Stimulated activated CD4-positive, alpha-beta T cell treated with anti-CD3 and anti-CD28 coated beads, TNF-alpha, amount 100 ng/mL, for 48 hours (primary cell): ENCODE results near the gene PRAMEF11.
"Not testable (repeated sequence)": the region's sequence is repeated elsewhere in the genome, so short reads cannot be mapped to it uniquely, and the experiment has no call there.

Source experiments
- DNase-seq, 3 donors: peaks; one replicate each; pipeline ENCODE4 v3.0.0-alpha.2; 2020; ENCODE audit warnings: low read depth in 3 of 3

Gene PRAMEF11

DNA sequence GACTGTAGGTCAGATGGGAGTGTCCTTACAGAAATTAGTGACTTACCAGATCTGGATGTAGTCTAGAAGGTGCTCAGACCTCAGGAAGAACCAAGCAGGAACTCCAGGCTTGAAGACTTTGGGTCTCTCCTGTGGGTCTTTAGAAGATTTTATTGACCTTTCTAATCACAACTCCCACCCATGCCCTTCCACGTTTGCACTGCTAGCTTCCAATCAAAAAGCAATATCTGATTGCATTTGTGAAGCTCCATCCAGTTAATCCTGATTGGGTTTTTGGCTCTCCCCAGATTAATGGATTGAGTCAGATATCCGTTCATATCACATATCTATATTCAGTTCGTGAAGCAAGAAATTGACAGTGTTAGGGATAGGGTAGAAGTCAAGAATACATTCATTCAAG lies at the start of gene PRAMEF11:
Gene PRAMEF11, minus strand, starts transcription at position 101 of the 400 bp plus-strand sequence. CDS start 2,621 bp downstream, outside the sequence.
- DNase-seq, result not testable (repeated sequence)

DNA sequence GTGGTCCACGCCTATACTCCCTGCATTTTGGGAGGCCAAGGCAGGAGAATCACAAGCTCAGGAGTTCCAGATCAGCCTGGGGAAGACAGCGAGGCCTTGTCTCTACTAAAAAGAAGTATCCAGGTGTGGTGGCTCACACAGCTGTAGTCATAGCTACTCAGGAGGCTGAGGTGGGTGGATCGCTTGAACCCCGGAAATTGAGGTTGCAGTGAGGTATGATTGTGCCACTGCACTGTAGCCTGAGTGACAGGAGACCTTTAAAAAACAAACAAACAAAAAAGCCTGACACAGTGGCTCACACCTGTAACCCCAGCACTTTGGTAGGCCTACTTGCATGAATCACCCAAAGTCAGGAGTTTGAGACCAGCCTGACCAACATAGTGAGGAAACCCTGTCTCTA lies 47.2 kb upstream of the PRAMEF11 start:
- not testable (repeated sequence) for DNase-seq

DNA sequence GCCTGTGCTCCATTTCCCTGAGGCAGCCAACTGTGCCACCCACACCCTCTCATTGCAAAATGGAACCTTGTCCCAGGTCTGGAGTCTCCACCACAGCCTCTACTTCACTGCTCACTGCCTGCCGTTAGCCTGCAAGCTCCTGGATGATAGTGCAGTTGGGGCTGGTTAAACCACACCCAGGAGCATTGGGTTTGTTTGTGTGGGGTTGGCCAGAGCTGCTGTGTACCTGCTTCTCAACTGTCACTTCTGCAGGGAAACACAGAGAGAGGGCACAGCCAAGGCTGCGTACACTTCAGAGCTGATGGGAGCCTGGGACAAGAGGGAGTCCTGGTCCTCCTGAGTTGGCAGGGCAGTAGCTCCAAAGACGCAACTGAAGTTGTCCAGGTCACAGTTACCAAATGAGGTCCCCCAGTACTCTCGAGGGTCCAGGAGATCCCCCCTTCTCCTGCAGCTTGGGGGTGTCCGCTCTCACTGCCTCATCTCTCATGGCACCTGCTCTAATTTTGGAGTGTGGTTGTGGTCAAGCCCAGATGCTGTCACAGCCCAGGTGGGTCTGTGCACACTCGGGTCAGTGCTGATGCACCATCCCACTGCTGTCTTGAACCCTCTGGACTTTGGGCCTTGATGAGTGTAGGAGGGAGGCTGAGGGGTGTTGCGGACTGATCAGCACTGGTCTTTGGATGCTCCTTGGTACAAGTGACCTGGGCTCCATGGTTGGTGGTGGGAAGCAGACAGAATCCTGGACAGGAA lies 32.1 kb upstream of the PRAMEF11 start:
- DNase-seq, result not testable (repeated sequence)

DNA sequence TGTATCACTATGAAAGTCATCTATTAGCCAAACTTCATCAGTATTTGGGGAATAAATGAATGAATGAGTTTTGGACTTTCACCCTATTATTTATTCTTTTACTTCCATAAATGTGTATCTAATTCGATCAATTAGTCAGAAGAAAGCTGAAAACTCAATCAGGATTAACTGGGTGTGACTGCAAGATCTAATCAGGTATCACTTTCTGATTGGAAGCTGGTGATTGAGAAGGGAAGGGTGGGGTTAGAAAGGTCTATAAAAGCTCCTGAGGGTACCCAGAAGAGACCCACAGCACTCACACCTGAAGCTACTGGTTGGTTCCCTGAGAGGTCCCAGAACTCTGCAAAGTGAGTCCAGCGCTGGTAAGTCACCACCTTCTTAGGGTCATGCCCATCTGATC lies 25.6 kb upstream of the PRAMEF11 start, which contains the start of gene PRAMEF2:
Gene PRAMEF2, plus strand, starts transcription at position 301 of the 400 bp plus-strand sequence. CDS start 1,924 bp downstream, outside the sequence.
- DNase-seq, result not testable (repeated sequence)

DNA sequence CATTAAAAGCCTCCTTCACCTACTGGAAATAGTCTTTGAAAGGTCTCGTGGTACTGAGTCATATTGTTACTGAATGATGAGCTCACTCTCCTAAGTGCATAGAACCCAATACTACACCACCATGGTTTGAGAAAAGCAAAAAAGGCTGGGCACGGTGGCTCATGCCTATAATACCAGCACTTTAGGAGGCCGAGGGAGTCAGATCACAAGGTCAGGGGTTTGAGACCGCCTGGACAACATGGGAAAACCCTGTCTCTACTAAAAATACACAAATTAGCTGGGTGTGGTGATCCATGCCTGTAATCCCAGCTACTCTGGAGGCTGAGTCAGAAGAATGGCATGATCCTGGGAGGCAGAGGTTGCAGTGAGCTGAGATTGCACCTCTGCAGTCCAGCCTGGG lies 20.6 kb upstream of the PRAMEF11 start:
- no peak for DNase-seq

DNA sequence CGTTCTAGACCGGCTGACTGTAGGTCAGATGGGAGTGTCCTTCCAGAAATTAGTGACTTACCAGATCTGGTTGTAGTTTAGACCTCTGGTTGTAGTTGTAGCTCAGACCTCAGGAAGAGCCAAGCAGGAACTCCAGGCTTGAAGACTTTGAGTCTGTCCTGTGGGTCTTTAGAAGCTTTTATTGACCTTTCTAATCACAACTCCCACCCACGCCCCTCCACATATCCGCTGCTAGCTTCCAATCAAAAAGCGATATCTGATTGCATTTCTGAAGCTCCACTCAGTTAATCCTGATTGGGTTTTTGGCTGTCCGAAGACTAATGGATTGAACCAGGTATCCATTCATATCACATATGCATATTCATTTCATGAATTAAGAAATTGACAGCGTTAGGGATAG lies 17.4 kb upstream of the PRAMEF11 start, which contains the start of gene HNRNPCL1:
Gene HNRNPCL1, minus strand, starts transcription at position 101 of the 400 bp plus-strand sequence. CDS start 431 bp downstream, outside the sequence.
- DNase-seq, result not testable (repeated sequence)

DNA sequence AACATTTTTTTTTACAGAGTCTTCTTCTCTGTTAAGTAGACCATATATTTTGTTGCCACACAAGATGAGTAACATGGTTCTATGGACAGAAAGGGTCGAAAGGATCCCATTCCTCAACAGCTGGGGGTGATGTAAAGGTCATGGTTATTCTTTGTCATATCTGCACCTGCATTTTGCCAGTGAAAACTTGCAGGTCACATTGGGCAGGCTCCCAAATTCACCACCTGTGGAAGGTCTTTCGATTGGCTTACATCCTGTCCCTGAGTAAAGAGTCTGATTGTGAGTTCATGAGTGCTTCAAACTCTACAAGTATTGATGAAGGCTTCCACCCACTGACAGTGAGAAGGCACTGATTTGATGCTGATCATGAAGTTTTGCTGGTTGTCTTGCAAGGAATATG lies 2.0 kb upstream of the PRAMEF11 start:
- DNase-seq, result not testable (repeated sequence)

DNA sequence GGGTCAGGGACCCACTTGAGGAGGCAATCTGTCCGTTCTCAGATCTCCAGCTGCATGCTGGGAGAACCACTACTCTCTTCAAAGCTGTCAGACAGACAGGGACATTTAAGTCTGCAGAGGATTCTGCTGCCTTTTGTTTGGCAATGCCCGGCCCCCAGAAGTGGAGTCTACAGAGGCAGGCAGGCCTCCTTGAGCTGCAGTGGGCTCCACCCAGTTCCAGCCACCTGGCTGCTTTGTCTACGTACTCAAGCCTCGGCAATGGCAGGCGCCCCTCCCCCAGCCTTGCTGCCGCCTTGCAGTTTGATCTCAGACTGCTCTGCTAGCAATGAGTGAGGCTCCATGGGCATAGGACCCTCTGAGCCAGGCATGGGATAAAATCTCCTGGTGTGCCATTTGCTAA lies 12.1 kb downstream of the PRAMEF11 start:
- DNase-seq, result not testable (repeated sequence)

DNA sequence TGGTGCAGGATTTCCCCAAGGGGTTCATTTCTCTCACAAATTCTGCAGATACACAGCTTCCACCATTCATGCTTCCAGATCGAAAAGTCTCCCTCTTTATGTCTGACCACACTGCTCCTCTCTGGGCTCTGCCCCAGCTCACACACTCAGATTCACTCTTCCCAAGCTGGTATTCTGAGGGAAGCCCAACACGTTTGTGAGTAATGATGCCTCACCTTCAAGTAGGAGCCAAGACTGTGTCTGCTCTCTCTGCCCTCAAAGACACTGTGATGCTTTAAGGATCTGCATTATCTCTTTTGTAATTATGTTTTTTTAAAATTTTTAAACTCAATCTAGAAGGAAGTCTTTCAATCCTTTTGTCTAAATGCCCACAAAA lies 19.8 kb downstream of the PRAMEF11 start:
- DNase-seq, result no peak

DNA sequence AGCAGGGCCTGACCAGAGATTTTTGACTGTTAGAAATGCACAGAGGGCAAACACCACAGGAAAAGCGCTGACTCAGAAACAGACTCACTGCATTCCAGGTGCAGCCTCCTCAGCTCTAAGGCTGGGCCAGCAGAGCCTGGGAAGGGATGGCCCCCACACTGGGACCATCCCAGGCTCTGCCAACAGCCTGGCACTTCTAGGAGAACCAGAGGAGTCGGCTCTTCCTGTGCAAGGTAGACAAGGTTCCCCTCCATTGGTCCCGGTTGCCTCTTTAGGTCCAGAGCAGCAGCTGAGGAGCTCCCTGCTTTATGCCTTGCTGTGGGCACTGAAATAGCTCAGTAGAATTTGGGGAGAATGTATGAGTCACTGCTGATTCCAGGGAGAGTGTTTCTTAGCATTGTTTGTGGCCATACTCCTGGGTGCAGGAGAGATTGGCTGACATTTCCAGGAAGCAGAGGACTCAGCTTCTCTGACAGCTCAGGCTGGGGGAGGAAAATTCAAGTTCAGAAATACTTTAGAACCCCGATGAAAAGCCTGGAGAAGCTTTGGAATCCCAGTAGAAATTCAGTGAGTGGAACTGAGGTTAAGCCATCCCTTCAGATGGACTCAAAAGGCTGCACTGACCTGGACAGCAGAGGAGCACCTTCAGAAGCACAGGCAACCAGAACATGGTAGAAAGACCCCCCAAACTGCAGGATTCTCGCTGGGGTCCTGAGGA lies 20.4 kb downstream of the PRAMEF11 start:
- no peak for DNase-seq

DNA sequence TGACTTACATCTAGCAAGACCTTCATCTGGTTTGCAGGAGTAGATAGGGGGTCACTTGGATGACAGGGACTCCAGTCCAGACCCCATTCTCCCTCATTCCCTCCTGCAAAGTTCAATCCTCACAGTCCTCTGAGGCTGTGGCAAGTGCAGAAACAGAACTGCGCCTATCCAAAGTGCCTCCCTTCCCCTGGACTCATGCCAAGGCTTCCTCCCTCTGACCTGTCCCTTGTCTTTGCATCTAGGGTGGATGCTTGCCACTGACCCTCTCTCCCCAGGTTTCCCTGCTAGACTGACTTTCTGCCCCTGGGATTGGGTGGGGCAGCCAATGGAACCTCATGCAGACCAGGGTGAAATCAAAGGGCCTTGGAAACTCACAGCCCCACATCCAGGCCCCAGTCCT lies 21.3 kb downstream of the PRAMEF11 start:
- DNase-seq, result no peak

DNA sequence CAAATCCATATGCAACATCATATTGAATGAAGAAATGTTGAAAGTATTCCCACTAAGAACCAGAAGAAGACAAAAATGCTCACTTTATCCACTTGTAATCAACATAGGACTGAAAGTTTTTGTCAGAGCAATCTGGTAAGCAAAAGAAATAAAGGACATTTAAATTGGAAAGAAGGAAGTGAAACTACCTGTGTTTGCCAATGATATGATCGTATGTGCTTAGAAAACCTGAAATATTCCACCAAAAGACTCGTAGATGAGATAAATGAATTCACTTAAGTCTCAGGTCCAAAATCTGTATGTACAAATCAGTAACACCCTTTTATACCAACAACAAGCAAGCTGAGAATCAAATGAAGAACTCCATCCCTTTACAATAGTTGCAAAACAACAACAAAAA lies 31.5 kb downstream of the PRAMEF11 start:
- no peak for DNase-seq

DNA sequence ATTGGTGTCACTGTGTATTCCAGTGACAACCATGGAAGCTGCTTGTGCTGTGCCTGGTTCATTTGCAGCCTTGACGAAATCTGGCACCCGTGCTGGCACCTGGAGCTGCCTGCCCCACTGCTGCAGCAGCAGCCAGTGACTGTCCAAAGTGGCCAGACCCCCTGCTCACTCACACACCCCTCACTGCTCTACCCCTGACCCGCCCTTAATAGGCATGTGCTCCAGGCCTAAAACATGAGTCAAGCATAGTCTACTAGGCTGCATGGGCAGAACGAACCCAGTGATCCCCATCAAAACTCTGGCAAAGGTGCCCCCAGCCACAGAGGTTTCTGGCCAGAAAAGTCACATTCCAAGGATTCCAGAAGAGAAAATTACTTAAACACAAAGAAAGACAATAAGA lies 32.3 kb downstream of the PRAMEF11 start:
- no peak for DNase-seq

DNA sequence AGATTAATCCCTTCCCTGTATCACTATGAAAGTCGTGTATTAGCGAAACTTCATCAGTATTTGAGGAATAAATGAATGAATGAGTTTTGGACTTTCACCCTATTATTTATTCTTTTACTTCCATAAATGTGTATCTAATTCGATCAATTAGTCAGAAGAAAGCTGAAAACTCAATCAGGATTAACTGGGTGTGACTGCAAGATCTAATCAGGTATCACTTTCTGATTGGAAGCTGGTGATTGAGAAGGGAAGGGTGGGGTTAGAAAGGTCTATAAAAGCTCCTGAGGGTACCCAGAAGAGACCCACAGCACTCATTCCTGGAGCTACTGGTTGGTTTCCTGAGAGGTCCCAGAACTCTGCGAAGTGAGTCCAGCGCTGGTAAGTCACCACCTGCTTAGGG lies 40.1 kb downstream of the PRAMEF11 start, which contains the start of gene PRAMEF1:
Gene PRAMEF1, plus strand, starts transcription at position 301 of the 400 bp plus-strand sequence. CDS start 1,831 bp downstream, outside the sequence.
- DNase-seq, result not testable (repeated sequence)

DNA sequence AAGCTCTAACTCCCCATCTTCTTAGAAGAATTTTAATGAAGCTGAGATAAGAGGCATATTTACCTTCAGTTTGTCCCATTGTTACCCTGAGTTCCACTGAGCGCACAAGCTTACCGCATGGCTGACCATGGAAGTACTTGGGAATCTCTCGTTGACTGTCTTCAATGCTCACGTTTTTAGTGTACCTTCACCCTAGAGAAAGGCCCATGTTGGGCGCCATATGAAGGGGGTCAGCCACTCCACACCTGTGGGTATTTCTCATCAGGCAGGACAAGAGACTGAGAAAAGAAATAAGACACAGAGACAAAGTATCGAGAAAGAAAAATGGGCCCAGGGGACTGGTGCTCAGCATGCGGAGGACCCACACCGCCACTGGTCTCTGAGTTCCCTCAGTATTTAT lies 46.5 kb downstream of the PRAMEF11 start:
- not testable (repeated sequence) for DNase-seq

DNA sequence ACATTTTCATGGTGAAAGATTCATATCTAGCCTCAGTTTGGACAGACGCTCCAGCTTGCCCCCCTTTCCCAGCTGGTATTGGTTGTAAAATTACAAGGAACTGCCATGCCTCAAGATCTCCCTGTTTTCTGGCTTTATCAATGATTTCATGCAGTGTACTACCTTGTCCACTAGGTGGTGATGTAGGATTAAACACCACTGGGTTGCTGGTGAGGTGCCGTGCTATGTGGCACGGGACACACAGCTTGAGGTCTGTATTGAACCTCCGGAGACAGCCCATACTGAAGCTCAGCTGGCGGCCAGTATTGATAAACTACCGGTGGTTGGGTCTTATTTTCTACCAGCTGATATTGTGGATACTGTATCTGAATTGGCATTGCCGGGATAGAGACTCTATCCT lies 47.4 kb downstream of the PRAMEF11 start:
- not testable (repeated sequence) for DNase-seq

DNA sequence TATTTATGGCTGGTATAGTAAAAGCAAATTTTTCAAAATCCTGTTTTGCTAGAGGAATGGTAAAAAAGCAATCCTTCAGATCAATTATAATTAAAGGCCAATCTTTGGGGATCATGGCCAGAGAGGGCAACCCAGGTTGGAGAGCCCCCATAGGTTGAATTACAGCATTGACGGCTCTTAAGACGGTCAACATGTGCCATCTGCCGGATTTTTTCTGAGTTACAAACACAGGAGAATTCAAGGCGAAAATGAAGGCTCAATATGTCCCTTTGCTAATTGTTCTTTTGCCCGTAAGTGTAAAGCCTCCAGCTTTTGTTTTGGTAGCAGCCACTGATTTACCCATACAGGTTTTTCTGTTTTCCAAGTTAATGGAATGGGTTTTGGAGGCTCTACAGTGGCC lies 49.7 kb downstream of the PRAMEF11 start:
- not testable (repeated sequence) for DNase-seq

DNA sequence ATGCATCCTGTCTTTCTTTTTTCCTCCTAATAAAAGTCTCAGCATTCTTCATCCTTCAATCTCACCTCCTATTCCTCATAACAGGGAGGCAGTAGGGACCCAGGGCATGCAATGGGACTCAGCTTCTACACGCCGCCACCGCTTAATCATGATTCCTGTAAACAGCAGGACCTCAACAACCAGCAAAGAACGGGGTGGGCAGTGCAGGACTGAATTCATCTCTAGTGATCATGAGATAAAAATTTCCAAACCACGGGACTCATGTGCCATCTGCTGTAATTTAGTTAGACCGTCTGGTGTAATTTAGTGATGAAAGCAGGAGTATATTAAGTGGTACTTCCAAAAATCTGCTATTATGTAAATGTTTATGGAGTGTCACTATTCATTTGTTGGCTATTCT lies 52.3 kb downstream of the PRAMEF11 start:
- no peak for DNase-seq

DNA sequence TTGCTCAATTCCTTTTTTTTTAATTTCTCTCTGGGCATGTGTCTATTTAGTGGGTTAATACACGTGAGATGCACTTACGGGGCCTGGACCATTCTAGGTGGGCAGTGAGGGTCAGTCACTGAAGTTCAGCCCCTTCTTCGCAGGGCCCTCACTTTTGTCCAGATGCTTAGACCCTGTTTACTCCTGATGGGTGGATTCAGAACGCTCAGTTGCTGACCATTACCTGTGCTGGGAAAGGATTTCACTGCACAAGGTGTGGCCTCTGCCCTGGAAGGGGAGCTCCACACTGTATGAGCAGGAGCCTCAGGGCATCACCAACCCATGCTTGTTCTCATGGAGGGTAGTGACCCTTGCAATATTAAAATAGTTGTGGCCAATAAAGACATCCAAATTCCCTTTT lies 53.1 kb downstream of the PRAMEF11 start:
- DNase-seq, result no peak

DNA sequence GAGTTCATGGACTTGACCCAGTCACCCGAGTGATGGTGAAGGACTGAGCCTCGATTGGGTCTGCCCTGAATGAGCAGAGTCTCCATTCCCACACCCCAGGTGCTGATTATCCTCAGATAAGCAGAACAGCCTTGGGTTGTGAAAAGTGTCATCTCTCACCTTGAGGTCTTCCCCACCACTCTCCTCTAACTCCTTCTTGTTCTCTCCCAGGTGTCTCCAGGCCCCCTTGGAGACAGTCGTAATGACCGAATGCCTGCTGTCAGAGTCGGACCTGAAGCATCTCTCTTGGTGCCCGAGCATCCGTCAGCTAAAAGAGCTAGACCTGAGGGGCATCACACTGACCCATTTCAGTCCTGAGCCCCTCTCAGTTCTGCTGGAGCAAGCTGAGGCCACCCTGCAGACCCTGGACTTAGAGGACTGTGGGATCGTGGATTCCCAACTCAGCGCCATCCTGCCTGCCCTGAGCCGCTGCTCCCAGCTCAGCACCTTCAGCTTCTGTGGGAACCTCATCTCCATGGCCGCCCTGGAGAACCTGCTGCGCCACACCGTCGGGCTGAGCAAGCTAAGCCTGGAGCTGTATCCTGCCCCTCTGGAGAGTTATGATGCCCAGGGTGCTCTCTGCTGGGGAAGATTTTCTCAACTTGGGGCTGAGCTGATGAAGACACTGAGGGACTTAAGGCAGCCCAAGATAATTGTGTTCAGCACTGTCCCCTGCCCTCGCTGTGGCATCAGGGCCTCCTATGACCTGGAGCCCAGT lies 54.2 kb downstream of the PRAMEF11 start:
- DNase-seq, result no peak

DNA sequence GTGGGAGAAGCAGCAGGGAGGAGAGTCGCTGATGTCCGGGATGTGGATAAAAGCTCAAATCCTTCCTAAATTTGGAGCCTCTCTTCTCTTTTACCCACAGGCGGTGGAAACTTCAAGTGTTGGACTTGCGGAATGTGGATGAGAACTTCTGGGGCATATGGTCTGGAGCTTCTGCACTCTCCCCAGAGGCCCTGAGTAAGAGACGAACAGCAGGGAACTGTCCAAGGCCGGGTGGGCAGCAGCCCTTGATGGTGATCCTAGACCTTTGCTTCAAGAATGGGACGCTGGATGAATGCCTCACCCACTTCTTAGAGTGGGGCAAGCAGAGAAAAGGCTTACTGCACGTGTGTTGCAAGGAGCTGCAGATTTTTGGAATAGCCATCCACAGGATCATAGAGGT lies 55.8 kb downstream of the PRAMEF11 start:
- DNase-seq, result no peak

DNA sequence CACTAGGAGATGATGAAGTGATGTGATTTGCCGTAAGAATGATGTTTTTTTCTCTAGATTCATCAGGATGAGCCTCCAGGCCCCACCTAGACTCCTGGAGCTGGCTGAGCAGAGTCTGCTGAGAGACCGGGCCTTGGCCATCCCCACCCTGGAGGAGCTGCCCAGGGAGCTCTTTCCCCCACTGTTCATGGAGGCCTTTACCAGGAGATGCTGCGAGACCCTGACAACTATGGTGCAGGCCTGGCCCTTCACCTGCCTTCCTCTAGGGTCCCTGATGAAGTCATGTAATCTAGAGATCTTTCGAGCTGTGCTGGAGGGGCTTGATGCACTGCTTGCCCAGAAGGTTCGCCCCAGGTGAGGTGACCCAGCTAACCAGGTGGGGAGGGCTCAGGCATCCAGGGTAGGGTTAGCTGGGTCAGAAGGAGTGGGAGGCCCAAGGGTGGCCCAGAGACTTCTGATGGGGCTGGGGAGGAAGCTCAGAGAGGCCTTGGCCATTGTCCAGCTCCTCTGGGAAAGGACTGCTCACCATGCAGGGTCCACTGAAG lies 56.3 kb downstream of the PRAMEF11 start:
- no peak for DNase-seq
